Heart left ventricle (tissue), 16 donors: ENCODE results near the gene PKD1. TPM values are rescaled to one million over a fixed set of nuclear protein-coding genes. Genes with fewer than 3 reads are reported as not detected.
A peak's percentile ranks its signal among the peaks of the same experiment; 100 is the strongest.
"Not testable (repeated sequence)": the region's sequence is repeated elsewhere in the genome, so short reads cannot be mapped to it uniquely, and the experiment has no call there.

Source experiments
- ATAC-seq, 4 donors: fragments of 200-7000 bp; cut with Tn5 transposase; one replicate each; pipeline ENCODE4 v1.9.1; 2020 to 2022; ENCODE audit warnings: moderate library complexity in 4 of 4, mild to moderate bottlenecking in 3 of 4, moderate number of reproducible peaks in 1 of 4
- DNase-seq, 5 donors: peaks; one replicate each; pipeline ENCODE4 v3.0.0-alpha.2; 2020
- H3K27ac ChIP-seq, 12 donors: fragments of 200-600 bp; sonication (generic) in 4 of 12; one replicate each; pipeline versions ENCODE4 v1.5.0 to v1.8.0; 2016 to 2022; ENCODE audit warnings: mild to moderate bottlenecking in 2 of 12
- H3K27me3 ChIP-seq, 9 donors: fragments of 200-600 bp; sonication (generic) in 2 of 9; one replicate each; pipeline versions ENCODE4 v1.5.1 to v1.8.0; 2016 to 2022; ENCODE audit warnings: mild to moderate bottlenecking in 3 of 9
- H3K36me3 ChIP-seq, 9 donors: fragments of 200-600 bp; sonication (generic) in 2 of 9; one replicate each; pipeline versions ENCODE4 v1.5.0 to v1.8.0; 2018 to 2022; ENCODE audit warnings: mild to moderate bottlenecking in 2 of 9
- H3K4me1 ChIP-seq, 12 donors: fragments of 200-600 bp; sonication (generic) in 4 of 12; one replicate each; pipeline versions ENCODE4 v1.5.0 to v1.8.0; 2016 to 2022; ENCODE audit warnings: mild to moderate bottlenecking in 3 of 12
- H3K4me3 ChIP-seq, 12 donors: fragments of 200-600 bp; sonication (generic) in 4 of 12; one replicate each; pipeline versions ENCODE4 v1.5.0 to v1.8.0; 2017 to 2022; ENCODE audit warnings: mild to moderate bottlenecking in 9 of 12, moderate library complexity in 4 of 12
- H3K9me3 ChIP-seq, 12 donors: fragments of 200-600 bp; sonication (generic) in 4 of 12; one replicate each; pipeline versions ENCODE4 v1.5.0 to v1.8.0; 2016 to 2022; ENCODE audit warnings: mild to moderate bottlenecking in 1 of 12
- CTCF ChIP-seq, 12 donors: fragments of 200-600 bp; sonication (generic) in 4 of 12; IDR thresholded peaks; one replicate each; pipeline versions ENCODE4 v1.5.0 to v1.8.0; 2018 to 2022; ENCODE audit warnings: antibody characterized with exemption in 12 of 12, mild to moderate bottlenecking in 5 of 12
- POLR2A ChIP-seq, 2 donors: fragments of 450-650 bp; IDR thresholded peaks; one replicate each; pipeline ENCODE4 v1.6.1; 2017; ENCODE audit warnings: antibody characterized with exemption in 2 of 2, mild to moderate bottlenecking in 2 of 2, moderate library complexity in 2 of 2
- WGBS, 4 donors: extraction: QIAGEN DNeasy Blood & Tissue Kit in 2 of 4; methylation state at CpG; one replicate each; pipeline versions ENCODE4 v1.1.5 to v1.1.7; 2013 to 2018; 5-methylcytosine and 5-hydroxymethylcytosine counted together
- intact Hi-C, 10 donors: fragments of 100-400 bp; cut with DNase I; formaldehyde crosslinking; loops; one replicate each; pipeline versions ENCODE4 v1.11.1 to v1.14.2; 2022
- polyA plus RNA-seq, 2 donors: library from polyadenylated mRNA; stranded (reverse); fragments of 200-250 nt; gene quantifications; one replicate each; pipeline ENCODE4 v1.2.3, GENCODE V29; 2013
- total RNA-seq, 9 donors: library from RNA; depleted of rRNA in 2 of 9; stranded (reverse); fragments of >200 nt in 2 of 9; fragmentation: NEBNext Ultra II Directional in 3 of 9; extraction: Animal tissue kit (Norgen Biotek cat#: 25700) in 3 of 9; gene quantifications; one replicate each; pipeline versions ENCODE4 v1.1.0 to v1.2.4, GENCODE V29; 2016 to 2023
- donor health status: ischemic (EF 13 %, LVEDD 7.1; RV severe dilation, severe dysfunction).
- donor health status: healthy with polysubstance abuse.
- donor health status: DM: no; HTN: yes; CAD: no.
- donor health status: DM: no; HTN: no; CAD: no.
- donor health status: ischemic (EF 25% LVEDD 6.9; RV normal size, moderate dysfunction).
- donor health status: ischemic (EF 25% LVEDD 5.7; RV mildly dilated, moderate dysfunction).
- donor health status: healthy.
- donor health status: DM: yes; HTN: yes; CAD: no.
- donor health status: ischemic (EF 35%, LVEDD 5.7; RV mildly dilated, moderate dysfunction).
- donor health status: nonischemic (EF 11% LVEDD 7.7; RV severe dilation, severe dysfunction).
- donor health status: DM: yes; HTN: yes; CAD: no.
- donor health status: PGD.
- donor health status: ischemic (EF 29% LVEDD 5.4; RV normal size, mild dysfunction).
- donor health status: nonischemic (EF 23%, LVEDD 6.1; RV moderate dilation, normal function).

Gene PKD1
- total and polyA plus RNA-seq, 11 donors, result 64.9 to 441 (median 105) TPM

- 20 to 50% (median 41%) methylated on average over 17 to 21 of the region's 21 CpGs for WGBS, 4 donors
- peak in 4 of 5 donors; percentile 56 to 84 (median 69) for DNase-seq
- peak in 1 of 12 donors; percentile 15 for TF ChIP-seq CTCF (IDR thresholded peaks at IDR 0.05)
- Histone ChIP-seq H3K4me3 (peak overlapping the region in 5 of 12 donors; percentile 3 to 59 (median 13)), H3K4me1 (peaks cover 12 to 85% (median 62%) of the 10 kb centered on the region in 12 donors), H3K27ac (peak overlapping the region; percentile 78 to 100 (median 98))
- H3K9me3 ChIP-seq, intact Hi-C loops, H3K27me3 ChIP-seq, H3K36me3 ChIP-seq: not testable (repeated sequence)
- peak; percentile 22 to 55 (median 40) for ATAC-seq
Measured at GRCh38 chr16:2126161-2126743, 9.4 kb downstream of the PKD1 start.

GRCh38 chr16:2125609-2126008 is 10.1 kb downstream of the PKD1 start:
- peak overlapping the region in 10 of 12 donors; percentile 8 to 59 (median 46) for H3K4me3 ChIP-seq
- H3K4me1 ChIP-seq, result peaks cover 12 to 88% (median 65%) of the 10 kb centered on the region in 12 donors
- DNase-seq, H3K36me3 ChIP-seq, H3K27me3 ChIP-seq, intact Hi-C loops, H3K9me3 ChIP-seq, ATAC-seq: not testable (repeated sequence)
- 36 to 52% (median 39%) methylated on average over 6 to 11 of the region's 11 CpGs for WGBS, 4 donors
- H3K27ac ChIP-seq, result peak overlapping the region; percentile 90 to 100 (median 98)

GRCh38 chr16:2124694-2125444 is 10.8 kb downstream of the PKD1 start:
- TF ChIP-seq POLR2A (IDR thresholded peaks at IDR 0.05), result peak in 1 of 2 donors; percentile 66
- H3K9me3 ChIP-seq, H3K27me3 ChIP-seq, intact Hi-C loops, H3K36me3 ChIP-seq: not testable (repeated sequence)
- Histone ChIP-seq H3K27ac (peak overlapping the region; percentile 90 to 100 (median 98)), H3K4me1 (peaks cover 12 to 84% (median 66%) of the 10 kb centered on the region in 12 donors), H3K4me3 (peak overlapping the region; percentile 18 to 59 (median 46))
- WGBS, 4 donors, result 1 to 6% (median 2%) methylated on average over 19 to 37 of the region's 37 CpGs
- DNase-seq (peak; percentile 82 to 88 (median 86)), ATAC-seq (peak; percentile 40 to 76 (median 61))

GRCh38 chr16:2124377-2124693 is 11.4 kb downstream of the PKD1 start:
- H3K4me3 ChIP-seq, result peak overlapping the region; percentile 18 to 59 (median 46)
- 5 to 12% (median 7%) methylated on average over 6 to 11 of the region's 11 CpGs for WGBS, 4 donors
- H3K27me3 ChIP-seq, H3K36me3 ChIP-seq, H3K9me3 ChIP-seq, intact Hi-C loops, DNase-seq: not testable (repeated sequence)
- H3K27ac ChIP-seq, result peak overlapping the region; percentile 90 to 100 (median 98)
- peaks cover 12 to 83% (median 66%) of the 10 kb centered on the region in 12 donors for H3K4me1 ChIP-seq
- peak in 3 of 4 donors; percentile 0 to 1 (median 0) for ATAC-seq

GRCh38 chr16:2123706-2124376 is 11.9 kb downstream of the PKD1 start:
- H3K36me3 ChIP-seq, H3K9me3 ChIP-seq, DNase-seq, intact Hi-C loops, H3K27me3 ChIP-seq: not testable (repeated sequence)
- Histone ChIP-seq H3K4me1 (peaks cover 12 to 81% (median 65%) of the 10 kb centered on the region in 12 donors), H3K4me3 (peak overlapping the region; percentile 18 to 59 (median 46)), H3K27ac (peak overlapping the region; percentile 90 to 100 (median 98))
- 0 to 59% (median 32%) methylated on average over 2 to 25 of the region's 27 CpGs for WGBS, 4 donors
- peak in 3 of 4 donors; percentile 1 to 9 (median 4) for ATAC-seq

GRCh38 chr16:2122934-2123683 is 12.6 kb downstream of the PKD1 start:
- Histone ChIP-seq H3K4me1 (peaks cover 12 to 75% (median 59%) of the 10 kb centered on the region in 12 donors), H3K4me3 (peak overlapping the region in 7 of 12 donors; percentile 6 to 59 (median 15)), H3K27ac (peak overlapping the region; percentile 20 to 100 (median 98))
- peak in 2 of 4 donors; percentile 3 to 16 for ATAC-seq
- WGBS, 4 donors, result 42 to 55% (median 45%) methylated on average over 8 to 21 of the region's 26 CpGs
- H3K9me3 ChIP-seq, H3K27me3 ChIP-seq, H3K36me3 ChIP-seq, intact Hi-C loops, DNase-seq: not testable (repeated sequence)
